NCI-H146 treated with DMSO at 0.1 percent for 48 hours (cell line): Measurements from ENCODE around the gene PLCL2.

ENCODE experiments used
- DNase-seq: peaks from one replicate; lab custom pipeline; 2025; ENCODE audit not compliant: unreplicated experiment; lab: John Stamatoyannopoulos, UW

The PLCL2 gene

DNA sequence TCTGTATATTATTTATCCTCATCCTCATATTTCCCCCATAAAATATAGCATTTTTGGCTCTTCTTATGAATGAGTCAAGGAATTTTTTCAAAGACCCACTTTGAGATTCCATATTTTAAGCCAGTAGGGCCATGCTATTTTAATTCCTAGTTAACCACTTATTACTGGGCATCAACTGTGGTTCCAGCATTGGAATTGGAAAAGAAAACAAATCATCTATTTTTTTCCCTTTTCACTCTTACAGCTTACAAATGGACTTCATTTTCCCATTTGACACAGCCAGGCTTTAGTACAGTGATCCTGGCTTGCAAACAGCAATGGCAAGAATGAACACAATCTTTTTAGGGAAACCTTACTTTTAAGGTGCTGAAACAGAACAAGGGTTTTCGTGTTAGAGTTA lies 19.4 kb upstream of the PLCL2 start:
- DNase-seq = no peak

DNA sequence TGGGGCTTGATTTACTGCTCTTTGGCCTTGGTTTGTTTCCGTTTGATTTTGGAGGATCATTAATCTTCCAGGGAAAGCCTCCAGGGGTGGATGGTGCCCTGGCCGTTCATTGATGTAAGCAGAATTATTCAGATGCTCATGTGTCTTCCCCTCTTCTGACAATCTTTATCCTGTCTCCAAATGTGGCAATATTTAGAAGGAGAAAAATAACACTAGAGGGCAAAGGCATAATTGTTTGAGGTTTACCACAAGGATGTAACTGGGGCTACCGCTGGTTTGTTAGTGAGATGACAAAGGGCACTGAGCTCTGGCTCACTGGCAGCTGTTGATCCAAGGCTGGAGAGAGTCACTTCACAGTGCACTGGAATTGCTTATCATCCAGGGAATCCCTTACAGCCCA lies 18.2 kb upstream of the PLCL2 start:
- DNase-seq = no peak

DNA sequence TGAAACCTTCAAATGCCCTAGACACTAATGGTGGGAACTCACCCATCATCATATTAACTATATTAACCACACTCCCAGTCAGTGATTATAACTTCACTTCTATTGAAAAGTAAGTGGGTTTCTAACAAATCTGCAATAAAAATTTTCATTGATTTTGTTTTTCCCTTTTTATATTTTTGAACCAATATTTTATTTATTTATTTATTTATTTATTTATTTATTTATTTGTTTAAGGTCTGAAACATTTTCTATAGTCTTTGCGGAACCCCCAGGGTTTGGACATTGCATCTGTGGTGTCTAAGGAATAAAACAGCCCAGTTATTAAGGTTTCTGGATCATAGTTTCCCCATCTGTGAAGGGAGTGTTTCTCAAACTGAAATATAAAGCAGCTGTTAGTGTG lies 16.2 kb upstream of the PLCL2 start:
- DNase-seq = no peak

DNA sequence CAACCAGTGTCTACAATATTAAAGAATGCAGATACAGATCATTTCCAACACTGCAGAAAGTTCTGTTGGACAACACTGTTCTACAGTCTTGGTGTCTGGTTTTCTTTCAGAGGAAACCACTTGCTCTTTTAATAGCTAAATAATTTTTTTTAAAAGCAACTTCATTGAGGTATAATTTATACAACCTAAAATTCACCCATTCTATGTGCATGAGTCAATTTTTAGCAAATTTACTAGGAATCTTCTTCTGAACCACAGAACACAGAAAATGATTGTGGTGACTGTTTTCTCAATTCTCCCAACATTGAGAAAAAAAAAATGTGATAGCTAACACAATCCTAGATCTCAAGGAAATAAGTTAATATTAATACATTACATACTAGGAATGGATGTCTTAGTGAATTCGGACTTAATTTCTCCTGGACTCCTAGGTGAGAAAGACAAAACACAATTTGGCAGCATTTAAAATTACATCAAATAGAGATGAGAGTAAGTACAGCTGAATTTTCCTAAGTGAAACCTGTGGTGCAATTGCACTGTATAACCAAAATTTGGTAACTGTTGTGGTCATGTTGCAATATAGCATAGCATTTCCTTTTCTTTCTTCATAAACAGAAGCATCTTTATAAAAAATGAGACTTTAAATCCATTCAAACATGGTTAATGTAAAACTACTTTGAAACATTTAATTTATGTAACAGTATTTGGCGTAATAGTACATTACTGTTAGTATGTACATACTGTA lies 15.3 kb upstream of the PLCL2 start:
- DNase-seq = no peak

DNA sequence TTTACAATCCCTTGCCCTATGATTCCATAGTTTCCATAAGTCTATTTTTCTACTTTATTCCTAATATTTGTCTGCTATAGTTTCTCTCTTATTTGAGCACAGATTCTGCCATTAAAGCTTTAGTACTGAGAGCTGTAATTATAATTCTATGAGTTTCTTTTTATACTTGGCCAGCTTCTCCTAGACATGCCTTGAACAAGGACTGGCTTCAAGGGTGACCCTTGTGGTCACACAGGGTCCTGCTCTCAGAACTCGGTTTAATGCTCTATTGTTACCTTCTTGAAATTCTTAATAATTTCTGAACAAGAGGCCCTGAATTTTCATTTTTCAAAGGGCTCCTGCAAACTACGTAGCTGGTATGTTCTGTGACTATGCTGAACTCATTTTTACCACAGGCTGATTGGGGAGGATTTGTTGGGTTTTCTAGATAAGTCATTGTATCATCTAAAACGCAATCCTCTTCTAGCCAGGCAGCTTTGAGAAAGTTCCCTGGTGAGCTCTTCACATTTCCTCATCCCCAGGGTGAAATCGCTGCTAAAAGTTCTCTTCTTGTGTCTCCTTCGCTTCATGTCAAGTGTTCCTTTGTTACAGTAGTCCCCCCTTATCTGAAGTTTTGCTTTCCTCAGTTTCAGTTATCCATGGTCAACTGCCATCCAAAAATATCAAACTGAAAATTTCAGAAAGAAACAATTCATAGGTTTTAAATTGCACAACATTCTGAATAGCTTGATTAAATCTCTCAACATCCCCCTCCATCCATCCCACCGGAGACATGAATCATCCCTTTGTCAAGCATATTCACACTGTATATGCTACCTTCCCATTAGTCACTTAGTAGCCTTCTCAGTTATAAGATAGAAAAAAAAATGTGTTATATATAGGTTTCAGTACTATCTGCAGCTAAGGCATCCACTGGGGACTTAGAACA lies 12.6 kb upstream of the PLCL2 start:
- no peak for DNase-seq

DNA sequence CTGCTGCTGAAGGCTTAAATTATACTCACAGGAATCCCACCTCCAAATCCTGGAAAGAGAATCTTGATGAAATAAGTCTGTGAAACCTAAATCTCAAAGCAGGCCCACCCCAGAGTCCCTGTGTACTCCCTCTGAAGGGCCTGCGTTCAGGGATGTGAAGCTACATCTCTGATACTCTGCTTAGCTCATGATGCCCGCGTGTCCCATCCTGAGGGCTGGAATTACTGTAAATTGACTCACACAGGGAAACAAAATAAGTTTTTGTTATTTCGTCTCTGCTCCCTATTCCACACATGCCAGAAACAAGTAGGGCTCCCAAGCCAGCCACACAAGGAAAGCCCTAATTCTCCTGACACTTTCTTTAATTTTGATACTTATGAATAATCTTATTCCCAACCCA lies 10.9 kb upstream of the PLCL2 start:
- no peak for DNase-seq

DNA sequence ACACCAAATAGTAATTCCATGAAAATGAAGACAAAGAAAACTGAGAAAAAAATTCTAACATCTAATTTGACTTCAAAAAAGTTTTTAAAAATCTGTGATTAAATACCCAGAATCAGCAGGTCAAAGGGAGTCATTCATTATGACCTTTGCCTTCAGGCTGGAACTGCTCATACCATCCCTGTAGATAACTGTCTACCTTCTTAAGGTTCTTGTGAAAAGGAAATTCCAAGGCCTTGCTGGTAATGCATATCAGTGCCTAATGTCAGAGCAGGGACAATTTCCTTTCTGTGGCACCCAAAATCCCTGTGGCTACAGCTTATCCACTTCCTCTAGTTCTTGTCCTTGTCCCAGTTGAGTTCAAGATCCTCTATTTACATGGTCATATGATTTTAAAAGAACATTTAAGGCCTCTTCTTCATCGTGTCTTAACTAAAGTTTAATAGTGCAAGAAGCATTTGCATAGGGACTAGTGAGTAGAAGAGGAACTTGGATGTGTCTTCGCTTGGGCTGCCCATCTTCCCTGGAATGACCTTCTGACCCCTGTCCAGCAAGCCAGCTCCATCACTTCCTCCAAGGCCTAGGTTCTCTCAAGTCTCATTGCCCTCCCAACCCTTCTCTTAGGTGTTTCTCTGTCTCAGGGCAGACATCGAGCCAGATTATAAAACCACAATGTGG lies 8.7 kb upstream of the PLCL2 start:
- DNase-seq = no peak

DNA sequence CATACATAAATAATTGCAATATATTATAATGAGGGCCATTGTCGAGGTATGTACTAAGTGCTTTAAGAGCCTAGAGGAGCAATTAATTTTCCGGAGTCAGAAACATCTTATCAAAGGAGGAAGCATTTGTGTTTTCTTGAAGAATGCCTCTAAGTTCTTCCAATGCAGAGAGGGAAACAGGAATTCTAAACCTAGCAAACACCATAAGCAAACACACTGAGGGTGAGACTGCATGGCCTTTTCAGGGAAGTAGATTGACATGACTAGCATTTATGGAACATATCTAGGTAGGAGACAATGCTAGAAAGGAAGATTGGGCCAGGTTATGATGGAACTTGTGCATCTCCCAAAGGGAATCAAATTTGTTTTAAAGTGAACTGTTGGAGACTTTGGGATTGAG lies 7.2 kb upstream of the PLCL2 start:
- no peak for DNase-seq

DNA sequence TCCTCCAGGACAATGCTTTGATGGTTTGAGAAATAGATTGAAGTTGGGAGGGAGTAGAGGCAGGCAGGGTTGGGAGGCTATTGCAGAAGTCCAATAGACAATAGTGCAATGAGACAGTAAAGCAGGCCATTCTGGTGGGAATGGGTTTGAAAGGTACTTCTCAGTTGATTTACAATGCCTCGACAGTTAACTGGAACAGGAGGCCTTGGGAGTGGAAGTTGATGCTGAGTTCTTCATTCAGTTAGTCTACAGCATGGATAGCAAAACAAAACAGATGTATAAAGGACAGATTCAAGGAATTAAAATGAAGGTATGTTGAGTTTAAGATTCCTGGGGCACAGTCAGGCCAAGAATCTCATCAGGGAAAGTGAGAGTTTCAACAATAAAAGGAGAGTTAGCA lies 6.8 kb upstream of the PLCL2 start:
- DNase-seq = no peak

DNA sequence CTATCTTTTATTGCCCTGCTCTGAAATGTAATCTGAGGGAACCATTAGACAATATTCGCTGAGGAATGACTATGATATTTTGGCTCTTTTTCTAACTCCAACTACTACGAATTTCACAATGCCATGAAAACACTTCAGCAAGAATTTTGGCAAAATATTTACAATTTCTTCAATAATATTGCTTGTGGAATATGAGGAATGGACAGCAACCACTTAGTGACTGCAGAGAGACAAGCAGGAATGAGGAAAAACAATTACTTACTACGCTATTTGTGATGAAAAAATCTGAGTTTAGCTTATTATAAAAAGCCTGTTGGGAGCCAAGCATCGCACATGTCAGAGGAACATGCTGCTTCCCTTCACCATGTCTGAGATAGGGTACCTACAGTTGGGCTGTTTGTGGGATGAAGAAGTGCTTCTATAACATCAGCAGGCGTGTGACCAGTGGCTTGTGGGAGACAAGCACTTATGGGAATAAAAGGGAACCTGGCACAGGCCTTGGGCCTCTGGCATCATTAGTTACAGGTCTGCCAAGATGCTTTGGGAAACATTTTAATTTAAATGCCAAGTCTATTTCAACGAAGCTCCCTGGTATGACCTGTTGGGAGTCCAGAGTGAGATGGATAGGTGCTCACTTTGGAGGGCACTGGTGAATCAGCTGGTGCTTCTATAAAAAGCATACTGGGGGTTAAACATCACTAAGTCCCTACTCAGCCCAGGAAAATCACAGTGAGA lies 2.7 kb upstream of the PLCL2 start:
- DNase-seq = no peak

DNA sequence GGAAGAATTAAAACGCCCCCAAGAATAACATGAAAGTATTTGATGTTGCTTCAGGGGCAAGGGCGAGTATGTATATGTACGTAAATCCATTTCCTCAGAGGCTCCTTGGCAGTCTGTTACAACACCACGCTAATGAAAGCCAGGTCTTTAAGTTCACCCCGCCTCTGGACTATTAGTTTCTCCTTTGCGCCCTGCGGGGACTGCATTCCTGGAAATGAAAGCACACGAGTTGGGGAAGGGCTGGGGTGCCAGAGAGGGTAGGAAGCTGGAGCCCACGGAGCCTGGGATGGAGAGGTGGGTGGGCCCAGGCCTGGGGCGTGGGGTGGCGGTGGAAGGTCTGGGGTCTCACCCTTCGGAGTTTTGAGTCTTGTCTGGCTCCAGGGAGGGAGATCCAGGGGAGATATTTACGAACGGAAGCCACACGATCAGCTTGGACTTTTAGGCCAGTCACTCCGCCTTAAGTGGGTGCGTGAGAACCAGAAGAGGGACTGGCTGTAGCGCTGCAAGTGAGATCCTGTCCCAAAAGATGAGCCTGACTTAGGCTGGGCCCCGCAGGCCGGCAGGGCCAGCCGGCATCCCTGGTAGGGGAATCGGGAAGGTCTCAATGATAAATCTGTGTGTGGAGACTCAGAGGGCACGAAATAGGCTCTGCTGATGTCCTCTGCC lies 1.6 kb upstream of the PLCL2 start:
- no peak for DNase-seq

DNA sequence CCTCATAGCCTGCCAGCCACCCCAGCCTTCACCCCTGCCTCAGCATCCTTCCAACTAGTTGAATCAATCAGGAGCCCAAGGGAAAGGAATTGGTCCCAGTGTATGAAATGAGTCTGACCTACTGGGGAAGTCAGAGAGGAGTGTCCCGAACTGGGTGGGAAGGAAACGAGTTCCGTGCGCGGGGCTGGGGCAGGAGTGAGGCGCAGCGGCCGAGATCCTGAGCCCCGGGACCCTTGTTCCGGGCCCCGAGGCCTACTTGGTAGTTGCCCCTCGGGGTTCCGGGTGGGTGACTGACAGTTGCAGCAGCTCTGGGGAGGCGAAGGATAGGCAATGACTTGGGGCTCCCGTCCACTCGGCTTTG lies 1.1 kb upstream of the PLCL2 start:
- no peak for DNase-seq

DNA sequence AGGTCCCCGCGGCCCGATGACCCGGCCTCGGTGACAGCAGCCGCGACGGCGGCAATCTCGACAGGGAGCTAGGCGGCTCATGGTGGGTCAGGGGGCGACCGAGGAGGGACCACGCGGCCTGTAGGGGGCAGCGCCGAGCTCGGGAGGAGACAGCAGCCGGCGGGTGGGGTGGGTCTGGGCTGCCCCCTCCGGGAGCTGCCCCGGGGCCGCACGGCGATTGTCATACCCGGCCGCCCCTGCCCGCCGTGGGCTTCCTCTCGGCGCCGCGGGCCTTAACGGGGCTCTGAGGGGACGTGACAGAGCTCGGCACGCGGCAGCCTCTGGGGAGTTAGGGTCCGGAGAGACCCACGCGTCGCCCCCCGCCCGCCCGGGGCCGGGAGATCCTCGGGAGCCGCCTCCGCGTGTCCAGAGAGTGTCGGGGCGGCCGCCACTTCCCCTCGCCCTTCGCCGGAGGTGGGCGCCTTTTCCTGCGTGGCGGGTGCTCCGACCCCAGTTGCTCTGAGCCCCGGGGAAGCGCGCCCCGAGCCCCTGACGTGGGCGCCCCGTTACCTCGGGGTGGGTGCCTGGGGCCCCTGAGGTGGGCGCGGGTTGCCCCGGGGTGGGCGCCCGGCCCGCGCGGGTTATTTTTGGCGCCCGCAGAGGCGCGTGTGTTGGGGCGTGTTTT lies 539 bp upstream of the PLCL2 start:
- no peak for DNase-seq

DNA sequence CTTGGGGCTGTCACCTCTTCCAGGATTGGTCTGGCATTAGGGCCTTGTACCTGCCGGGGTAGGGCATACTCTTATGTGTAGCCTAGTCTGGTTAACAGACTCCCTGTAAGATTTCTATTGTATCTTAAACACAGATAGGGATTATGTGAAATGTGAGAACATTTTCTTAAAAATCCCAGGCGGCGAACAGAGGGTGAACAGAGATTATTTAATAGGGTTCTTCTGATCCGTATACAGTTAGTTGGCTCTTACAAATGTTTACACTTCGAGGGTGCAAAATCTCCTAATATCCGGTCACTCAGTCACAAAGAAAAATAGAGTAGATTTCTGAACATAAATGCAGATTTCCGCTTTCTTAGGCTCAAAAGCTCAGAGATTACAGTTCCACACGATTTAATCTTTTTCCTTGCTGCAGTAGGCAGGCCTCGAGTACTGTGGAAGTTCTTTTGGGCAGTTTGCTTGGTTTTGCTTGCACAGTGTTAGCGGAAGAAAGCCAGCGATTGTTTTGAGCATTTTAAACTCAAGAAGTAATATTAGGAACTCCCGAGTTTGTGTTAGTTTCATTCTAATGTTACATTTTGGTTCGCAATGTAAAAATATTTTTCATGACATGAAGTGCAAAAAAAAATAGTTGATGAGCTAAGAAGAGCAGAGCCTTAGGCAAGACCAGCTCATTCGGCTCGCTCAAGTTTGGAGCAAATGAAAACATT lies 993 bp downstream of the PLCL2 start:
- no peak for DNase-seq

DNA sequence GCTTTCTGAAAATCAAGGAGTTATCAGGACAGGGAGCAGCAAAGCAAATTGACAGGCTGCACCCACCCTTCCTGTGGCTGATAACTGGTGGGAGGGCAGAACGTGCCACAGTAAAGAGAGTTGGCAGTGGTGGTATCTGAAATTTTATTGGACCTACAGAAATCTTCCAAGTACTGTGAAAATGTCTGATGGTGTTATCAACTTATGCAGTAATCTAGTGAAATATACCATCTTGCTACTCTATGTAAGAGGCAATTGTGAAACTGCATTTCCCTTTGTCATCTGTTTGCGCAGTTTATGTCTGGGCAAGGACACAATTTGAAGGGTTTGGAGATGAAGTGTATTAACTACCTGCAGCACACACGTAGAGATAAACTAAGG lies 1.5 kb downstream of the PLCL2 start:
- no peak for DNase-seq

DNA sequence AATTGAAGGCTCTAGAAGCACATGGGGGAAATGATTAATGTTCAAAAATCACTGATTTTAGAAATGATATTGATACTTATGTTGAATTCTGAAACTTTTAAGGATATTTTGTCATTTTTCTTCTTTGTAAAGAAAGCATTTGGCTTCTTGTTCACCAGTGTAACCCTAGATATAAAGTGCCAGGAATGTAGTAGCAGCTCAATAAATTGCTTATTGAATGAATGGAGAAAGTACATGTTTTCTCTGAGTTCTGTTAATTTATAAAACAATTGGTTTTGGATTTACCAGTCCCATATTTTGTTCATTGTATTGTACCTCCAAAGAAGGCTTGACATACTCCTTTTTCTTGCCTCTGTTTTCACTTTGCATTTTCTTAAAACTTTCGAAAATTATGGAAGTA lies 2.4 kb downstream of the PLCL2 start:
- DNase-seq = no peak

DNA sequence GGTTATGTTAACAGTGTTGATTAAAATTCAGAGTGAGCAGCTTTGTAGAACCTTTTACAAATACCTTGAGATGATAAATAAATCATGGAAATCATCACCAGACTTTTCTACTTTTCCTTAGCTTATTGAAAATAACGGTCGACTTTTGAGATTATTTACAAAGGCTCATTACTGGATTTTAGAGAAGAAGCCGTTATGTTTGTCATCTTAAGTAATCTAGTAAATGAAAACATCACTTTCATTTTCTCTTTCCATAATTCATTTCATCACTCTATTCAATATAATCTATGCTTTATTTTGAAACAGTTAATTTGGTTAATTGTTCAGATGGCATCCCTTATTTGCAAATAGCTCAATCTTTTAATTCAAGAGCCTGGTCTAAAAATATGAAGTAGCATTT lies 3.6 kb downstream of the PLCL2 start:
- no peak for DNase-seq

DNA sequence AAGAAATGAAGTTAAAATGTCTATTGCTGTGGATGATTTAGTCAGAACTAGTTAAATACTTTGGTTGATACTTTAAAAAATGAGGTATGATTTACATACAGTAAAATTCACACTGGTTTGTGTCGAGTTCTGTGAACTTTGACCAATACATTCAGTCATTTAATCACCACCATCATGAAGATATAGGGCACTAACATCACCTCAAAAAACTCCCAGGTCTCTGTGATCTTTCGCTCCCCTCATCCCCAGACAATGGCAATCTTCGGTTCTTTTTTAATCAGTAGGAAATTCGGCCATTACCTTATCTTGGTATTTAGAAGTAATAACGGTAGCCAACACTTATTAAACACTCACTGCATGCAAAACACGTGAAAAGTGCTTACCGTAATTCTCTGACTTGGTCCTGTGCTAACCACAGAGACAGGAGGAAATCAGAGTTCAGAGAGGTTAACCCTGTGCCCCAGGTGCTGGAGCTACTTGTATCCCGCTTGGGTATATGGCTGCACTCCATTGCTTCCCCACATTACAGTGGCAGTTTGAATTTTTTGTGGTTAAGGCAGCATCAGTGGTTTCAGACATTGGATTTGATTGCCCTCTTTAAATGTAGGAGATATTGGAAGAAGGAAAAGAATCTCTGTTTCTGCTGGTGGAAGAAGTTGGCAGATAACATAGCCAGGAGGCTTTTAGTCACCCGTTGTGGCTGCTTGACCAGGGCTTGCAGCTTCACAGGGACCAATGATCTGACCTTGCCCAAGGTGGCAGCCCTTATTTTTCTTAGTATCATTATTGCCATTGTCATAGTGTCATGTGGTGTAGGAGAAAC lies 4.2 kb downstream of the PLCL2 start:
- DNase-seq = no peak
